ENCODE results near the gene ELMO2.
"Not testable (repeated sequence)": the region's sequence is repeated elsewhere in the genome, so short reads cannot be mapped to it uniquely, and the experiment has no call there.

The ELMO2 gene

DNA sequence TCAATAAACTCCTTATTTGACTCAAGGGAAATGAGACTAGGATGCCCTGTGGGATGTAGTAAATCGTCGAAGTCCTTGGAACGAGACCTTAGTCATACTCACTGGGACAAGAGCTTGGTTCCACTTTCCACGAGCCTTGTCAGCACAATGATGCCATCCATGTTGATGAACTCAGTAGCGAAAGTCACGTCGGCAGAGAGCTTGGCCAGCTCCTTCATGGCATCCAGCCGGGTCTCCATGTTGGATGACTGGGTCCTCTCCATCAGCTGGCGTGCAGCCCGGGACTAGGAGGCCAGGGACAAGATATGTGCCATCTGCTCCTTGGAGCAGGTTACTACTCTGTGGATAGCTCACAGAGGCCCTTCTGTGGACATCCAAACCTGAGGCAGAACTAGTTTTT lies 17.5 kb downstream of the ELMO2 start:
- no peak for DNase-seq (ENCODE audit: low read depth)
- in situ Hi-C loops (cut with HindIII; ENCODE audit: low sequenced_read_pairs): no loop called here
- TF ChIP-seq, protein P1, sequence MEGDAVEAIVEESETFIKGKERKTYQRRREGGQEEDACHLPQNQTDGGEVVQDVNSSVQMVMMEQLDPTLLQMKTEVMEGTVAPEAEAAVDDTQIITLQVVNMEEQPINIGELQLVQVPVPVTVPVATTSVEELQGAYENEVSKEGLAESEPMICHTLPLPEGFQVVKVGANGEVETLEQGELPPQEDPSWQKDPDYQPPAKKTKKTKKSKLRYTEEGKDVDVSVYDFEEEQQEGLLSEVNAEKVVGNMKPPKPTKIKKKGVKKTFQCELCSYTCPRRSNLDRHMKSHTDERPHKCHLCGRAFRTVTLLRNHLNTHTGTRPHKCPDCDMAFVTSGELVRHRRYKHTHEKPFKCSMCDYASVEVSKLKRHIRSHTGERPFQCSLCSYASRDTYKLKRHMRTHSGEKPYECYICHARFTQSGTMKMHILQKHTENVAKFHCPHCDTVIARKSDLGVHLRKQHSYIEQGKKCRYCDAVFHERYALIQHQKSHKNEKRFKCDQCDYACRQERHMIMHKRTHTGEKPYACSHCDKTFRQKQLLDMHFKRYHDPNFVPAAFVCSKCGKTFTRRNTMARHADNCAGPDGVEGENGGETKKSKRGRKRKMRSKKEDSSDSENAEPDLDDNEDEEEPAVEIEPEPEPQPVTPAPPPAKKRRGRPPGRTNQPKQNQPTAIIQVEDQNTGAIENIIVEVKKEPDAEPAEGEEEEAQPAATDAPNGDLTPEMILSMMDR (IDR thresholded peaks at IDR 0.05; ENCODE audit: low read depth, low read length, missing control alignments): no peak
- H3K4me3 ChIP-seq (ENCODE audit: low read depth, low read length): no peak overlapping the region

DNA sequence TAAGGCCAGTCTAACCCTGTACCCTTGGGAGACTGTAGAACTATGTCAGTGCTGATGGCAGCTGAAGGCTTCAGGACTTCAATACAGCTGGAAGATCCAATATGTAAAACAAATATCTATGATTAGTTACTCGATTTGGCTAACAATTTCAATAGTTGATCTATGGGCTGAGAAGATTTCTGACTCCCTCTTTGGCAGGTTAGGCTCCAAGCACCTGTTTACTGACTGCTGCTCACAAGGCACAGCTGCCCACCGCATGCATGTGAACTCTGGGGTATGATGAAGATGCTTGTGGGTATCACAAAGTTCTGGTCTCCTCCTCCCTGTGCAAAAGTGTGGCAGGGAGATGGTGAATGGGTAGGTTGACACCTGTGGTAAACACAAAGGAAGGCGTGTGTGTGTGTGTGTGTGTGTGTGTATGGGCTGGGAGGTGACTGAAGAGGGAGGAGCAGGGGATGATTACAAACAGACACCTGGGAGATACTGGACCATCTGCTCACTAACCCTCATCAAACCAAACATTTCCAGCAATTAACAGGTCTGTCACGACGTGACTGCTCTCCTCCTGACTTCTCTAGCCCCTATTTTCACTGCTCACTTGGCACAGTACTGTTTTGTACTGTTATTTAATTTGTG lies 18.1 kb downstream of the ELMO2 start:
- H3K4me3 ChIP-seq (ENCODE audit: low read depth, low read length): no peak overlapping the region
- in situ Hi-C loops (cut with HindIII; ENCODE audit: low sequenced_read_pairs): no loop called here
- TF ChIP-seq, protein P1 (IDR thresholded peaks at IDR 0.05; ENCODE audit: low read depth, low read length, missing control alignments): no peak
- no peak for DNase-seq (ENCODE audit: low read depth)

GRCh38 chr20:46387054-46387453 lies 19.4 kb downstream of the ELMO2 start:
- DNase-seq (ENCODE audit: low read depth); H3K4me3 ChIP-seq (ENCODE audit: low read depth, low read length); in situ Hi-C loops (cut with HindIII; ENCODE audit: low sequenced_read_pairs): not testable (repeated sequence)

DNA sequence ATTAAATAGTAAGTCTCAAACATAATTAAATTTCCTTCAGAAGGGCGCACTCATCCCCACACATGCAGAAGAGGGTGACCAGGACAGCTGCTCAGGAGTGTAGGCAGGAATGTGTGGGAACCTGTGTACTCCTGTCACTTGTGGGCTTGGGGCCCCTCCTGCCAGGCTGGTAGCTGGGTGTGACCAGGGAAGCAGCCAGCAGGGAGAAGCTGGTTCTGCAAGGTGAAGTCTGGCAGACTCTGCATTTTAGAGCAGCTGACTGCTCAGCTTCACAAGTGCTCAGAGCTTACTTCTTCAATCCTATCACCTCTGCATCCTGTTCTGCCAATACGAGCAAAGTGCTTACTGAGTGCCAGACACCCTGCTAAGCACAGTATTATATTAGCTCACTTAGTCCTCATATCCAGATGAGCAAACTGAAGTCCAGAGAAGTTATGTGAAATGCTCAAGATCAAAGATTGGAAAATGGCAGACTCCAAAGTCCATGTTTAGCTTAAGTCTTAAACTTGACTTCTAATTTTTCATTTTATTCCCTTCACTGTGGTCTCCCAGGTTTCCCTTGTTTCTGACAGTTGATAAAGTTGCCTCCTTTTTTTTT lies 27.9 kb downstream of the ELMO2 start:
- TF ChIP-seq, protein P1 (IDR thresholded peaks at IDR 0.05; ENCODE audit: low read depth, low read length, missing control alignments): no peak
- in situ Hi-C loops (cut with HindIII; ENCODE audit: low sequenced_read_pairs): no loop called here
- no peak overlapping the region for H3K4me3 ChIP-seq (ENCODE audit: low read depth, low read length)
- no peak for DNase-seq (ENCODE audit: low read depth)

GRCh38 chr20:46377518-46377917 lies 28.9 kb downstream of the ELMO2 start:
- H3K4me3 ChIP-seq (ENCODE audit: low read depth, low read length): no peak overlapping the region
- in situ Hi-C loops (cut with HindIII; ENCODE audit: low sequenced_read_pairs): no loop called here
- TF ChIP-seq, protein P1 (IDR thresholded peaks at IDR 0.05; ENCODE audit: low read depth, low read length, missing control alignments): no peak
- DNase-seq (ENCODE audit: low read depth): no peak

DNA sequence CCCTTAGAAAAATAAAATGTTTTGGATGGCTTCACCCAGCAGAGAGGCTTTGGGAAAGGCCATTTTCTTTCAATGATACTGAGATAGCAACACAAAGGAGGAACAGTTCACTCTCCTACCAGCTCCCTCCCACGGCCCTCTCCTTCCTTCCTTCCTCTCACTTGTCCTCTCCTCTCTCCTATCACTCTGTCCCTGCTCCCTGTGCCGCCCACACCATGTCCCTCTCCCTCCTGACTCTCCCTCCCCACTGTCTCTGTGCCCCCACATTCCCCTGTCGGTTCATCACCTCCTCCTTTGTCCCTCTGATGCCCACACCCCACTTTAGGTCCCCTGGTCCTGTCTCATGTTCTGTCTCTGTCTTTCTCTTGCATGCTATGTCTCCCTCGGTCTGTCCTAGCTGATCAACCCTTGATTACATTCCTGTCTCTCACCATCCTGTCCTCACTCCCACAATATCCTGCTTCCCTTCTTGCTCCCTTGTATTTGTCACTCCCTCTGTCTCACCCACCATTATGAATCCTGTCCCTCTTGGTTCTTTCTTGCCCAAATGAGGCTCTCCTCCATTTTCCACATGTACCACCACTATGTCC lies 30.1 kb downstream of the ELMO2 start:
- in situ Hi-C loops (cut with HindIII; ENCODE audit: low sequenced_read_pairs): no loop called here
- TF ChIP-seq, protein P1 (IDR thresholded peaks at IDR 0.05; ENCODE audit: low read depth, low read length, missing control alignments): no peak

DNA sequence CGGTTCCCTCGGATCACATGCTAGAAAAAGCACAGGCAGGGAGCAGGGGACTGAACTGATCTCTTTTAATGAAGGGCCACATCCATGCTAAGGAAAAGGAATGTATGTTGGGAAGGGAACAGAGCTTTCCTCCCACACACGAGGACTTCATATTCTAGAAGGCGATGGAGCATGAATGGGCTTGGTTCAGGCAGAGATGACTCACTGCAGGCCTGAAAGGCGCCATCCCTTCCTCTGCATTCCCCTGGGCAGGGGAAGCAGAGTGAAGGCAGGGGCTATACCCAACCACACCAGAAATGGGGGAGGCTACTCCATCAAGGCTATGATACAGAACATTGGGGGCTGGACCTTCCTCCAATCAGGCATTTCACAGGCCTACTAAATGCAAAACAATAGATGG lies 30.6 kb downstream of the ELMO2 start:
- DNase-seq (ENCODE audit: low read depth): peak; percentile 8
- no peak overlapping the region for H3K4me3 ChIP-seq (ENCODE audit: low read depth, low read length)
- TF ChIP-seq, protein P1 (IDR thresholded peaks at IDR 0.05; ENCODE audit: low read depth, low read length, missing control alignments): no peak
- in situ Hi-C loops (cut with HindIII; ENCODE audit: low sequenced_read_pairs): no loop called here

More for the DNA sequence above, 30.1 kb downstream of the ELMO2 start:
- DNase-seq (ENCODE audit: low read depth): no peak
- no peak overlapping the region for H3K4me3 ChIP-seq (ENCODE audit: low read depth, low read length)

Data from astrocyte of the cerebellum (primary cell).